GM21447 (cell line): Measurements from ENCODE around the gene ABCC10.
"Not testable (repeated sequence)": the region's sequence is repeated elsewhere in the genome, so short reads cannot be mapped to it uniquely, and the experiment has no call there.

ENCODE experiments used
- ATAC-seq: cut with Tn5 transposase; IDR thresholded peaks from one replicate; pipeline ENCODE4 v1.9.1; 2021; ENCODE audit not compliant: unreplicated experiment

ABCC10 gene, protein sequence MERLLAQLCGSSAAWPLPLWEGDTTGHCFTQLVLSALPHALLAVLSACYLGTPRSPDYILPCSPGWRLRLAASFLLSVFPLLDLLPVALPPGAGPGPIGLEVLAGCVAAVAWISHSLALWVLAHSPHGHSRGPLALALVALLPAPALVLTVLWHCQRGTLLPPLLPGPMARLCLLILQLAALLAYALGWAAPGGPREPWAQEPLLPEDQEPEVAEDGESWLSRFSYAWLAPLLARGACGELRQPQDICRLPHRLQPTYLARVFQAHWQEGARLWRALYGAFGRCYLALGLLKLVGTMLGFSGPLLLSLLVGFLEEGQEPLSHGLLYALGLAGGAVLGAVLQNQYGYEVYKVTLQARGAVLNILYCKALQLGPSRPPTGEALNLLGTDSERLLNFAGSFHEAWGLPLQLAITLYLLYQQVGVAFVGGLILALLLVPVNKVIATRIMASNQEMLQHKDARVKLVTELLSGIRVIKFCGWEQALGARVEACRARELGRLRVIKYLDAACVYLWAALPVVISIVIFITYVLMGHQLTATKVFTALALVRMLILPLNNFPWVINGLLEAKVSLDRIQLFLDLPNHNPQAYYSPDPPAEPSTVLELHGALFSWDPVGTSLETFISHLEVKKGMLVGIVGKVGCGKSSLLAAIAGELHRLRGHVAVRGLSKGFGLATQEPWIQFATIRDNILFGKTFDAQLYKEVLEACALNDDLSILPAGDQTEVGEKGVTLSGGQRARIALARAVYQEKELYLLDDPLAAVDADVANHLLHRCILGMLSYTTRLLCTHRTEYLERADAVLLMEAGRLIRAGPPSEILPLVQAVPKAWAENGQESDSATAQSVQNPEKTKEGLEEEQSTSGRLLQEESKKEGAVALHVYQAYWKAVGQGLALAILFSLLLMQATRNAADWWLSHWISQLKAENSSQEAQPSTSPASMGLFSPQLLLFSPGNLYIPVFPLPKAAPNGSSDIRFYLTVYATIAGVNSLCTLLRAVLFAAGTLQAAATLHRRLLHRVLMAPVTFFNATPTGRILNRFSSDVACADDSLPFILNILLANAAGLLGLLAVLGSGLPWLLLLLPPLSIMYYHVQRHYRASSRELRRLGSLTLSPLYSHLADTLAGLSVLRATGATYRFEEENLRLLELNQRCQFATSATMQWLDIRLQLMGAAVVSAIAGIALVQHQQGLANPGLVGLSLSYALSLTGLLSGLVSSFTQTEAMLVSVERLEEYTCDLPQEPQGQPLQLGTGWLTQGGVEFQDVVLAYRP (N-terminal part only)

GRCh38 chr6:43427406-43428111 lies at the start of gene ABCC10:
Gene ABCC10 (plus strand): TSS chr6:43427541. CDS start chr6:43427979, 438 bp downstream.
- peak; percentile 93 for ATAC-seq

DNA sequence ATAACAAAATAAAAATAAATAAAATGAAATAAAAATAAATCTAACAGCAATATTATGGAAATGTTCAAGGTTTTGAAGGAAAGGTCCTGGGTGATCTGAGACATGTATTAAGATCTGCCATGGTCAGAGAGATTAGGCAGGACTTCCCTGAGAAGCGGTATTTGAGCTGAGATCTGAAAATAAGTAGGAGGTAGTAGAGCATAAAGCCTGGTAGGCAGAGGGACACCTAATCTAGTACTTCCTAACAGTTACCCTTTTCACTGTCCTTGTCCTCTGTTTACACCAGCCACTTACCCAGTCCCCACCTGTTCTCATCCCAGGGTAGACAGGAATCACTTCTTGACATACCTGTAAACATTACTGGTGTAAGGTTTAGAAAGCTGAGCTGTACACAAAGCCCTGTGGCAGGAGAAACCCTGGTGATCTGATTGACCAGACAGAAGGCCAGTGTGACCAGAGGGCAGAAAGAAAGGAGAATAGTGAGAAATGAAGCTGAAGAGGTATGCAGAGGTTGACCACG lies 49.6 kb upstream of the ABCC10 start:
- ATAC-seq, result no peak

DNA sequence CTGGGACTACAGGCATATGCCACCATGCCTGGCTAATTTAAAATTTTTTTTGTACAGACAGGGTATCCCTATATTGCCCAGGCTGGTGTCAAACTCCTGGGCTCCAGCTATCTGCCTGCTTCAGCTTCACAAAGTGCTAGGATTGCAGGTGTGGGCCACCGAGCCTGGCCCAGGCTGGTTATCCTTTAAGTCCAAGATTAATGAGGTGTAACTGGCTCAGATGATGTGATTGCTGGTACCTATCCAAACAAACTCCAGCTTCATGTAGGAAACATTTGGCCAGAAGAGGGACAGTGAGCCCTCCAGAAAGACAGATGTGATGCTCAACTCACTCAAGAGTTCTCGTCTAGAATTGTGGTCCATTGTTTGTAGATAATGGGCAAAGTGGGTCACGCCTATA lies 48.7 kb upstream of the ABCC10 start:
- ATAC-seq, result no peak

DNA sequence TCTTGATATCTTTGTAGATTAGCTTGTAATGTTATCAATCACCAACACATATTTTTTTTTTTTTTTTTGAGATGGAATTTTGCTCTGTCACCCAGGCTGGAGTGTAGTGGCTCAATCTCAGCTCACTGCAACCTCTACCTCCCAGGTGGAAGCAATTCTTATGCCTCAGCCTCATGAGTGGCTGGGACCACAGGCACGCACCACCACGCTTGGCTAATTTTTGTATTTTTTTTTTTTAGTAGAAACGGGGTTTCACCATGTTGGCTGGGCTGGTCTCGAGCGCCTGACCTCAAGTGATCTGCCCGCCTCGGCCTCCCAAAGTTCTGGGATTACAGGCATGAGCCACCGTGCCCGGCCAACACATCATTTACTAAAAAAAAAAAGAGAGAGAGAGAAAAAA lies 46.5 kb upstream of the ABCC10 start:
- not testable (repeated sequence) for ATAC-seq

DNA sequence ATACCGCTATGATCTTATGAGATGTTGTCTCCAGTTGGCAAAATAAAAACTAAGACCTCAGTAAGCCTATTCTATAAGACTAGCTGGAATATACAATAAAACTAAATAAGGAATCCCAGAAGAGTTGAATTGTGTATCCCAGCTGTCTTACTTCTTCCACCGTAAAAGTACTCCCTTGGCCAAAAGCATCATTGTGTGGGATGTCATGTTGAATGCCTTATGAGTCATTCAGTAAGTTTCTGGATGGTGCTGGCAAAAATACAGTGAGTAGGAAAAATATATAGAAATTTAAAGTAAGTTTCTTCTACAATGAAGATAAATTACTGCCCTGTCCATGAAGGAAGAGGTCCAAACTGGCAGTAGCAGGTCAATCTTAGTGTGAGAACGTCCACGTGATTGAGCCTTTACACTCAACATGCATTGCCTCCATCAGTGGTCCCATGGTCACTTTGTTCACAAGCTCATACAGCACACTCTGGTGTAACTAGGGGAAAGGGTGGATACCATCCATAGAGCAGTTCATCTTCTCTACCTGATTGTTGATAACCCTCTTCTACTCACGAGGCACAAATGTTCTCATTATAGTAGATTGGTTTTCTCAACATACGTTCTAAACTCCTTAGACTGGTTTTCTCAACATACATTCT lies 44.2 kb upstream of the ABCC10 start:
- peak; percentile 24 for ATAC-seq

DNA sequence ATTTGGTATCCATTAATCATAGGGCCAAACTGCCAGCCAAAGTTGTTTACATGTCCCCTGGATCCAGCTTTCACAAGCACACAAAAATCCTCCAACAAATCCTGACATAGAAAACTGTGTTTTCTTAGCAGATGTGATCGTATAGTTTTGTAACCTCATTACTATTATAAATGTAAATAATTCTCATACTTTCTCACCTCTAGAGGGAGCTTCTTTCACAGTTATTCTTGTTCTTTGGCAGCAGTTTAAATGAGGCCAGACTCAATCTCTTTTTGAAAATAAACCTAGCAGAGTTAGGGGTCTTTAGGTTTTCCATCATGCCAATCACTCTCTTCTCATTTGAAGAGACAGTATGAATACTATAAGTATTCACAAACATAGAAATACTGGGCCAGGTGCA lies 40.8 kb upstream of the ABCC10 start:
- ATAC-seq, result no peak

DNA sequence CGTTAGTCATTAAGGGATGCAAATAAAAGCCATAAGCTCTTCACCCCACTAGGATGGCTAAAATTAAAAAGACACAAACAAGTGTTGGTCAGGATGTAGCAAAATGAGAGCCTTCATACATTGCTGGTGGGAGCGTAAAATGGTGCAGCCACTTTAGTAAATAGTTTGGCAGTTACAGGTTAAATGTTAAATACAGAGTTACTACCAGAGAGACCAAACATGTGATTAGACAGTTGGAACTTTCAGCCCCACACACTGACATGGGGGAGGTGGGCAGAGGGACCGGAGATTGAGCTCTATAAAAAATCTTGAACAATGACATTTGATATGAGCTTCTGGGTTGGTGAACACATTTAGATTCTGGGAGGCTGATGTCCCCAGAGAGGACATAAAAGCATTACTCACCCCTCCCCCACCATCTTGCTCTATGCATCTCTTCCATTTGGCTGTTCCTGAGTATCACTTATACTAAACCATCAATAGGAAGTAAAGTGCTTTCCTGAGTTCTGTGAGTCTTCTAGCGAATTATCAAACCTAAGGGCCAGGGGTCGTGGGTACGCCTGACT lies 37.5 kb upstream of the ABCC10 start:
- ATAC-seq, result no peak

DNA sequence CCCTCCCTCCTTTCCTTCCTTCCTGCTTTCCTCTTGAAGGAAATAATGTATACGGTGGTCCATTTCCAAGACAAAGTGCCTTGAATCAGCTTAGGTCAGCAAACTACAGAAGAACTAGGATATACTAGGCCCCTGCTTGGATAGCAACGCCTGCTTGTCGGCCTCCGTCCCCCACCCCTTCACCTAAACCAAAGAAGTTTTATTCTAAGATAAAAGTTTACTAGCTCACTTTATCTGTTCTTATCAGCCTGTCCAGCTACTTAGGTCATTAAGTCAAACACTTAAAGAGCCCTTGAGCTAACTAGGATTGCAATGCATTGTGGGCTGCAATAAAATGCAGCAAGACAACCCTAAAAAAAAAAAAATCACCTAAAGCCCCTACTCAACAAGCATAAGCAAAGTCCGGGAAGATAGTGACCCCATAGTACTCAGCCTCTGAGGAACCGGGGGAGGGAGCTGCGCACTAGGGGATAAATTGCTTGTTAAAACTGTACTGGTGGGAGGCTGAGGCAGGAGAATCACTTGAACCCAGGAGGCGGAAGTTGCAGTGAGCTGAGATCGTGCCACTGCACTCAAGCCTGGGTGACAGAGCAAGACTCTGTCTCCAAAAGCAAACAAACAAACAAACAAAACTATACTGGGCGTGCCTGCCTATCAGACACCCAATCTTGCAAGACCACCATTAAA lies 36.4 kb upstream of the ABCC10 start:
- not testable (repeated sequence) for ATAC-seq

- no peak for ATAC-seq
These were observed 35.8 kb upstream of the ABCC10 start for GRCh38 chr6:43391440-43392031.

DNA sequence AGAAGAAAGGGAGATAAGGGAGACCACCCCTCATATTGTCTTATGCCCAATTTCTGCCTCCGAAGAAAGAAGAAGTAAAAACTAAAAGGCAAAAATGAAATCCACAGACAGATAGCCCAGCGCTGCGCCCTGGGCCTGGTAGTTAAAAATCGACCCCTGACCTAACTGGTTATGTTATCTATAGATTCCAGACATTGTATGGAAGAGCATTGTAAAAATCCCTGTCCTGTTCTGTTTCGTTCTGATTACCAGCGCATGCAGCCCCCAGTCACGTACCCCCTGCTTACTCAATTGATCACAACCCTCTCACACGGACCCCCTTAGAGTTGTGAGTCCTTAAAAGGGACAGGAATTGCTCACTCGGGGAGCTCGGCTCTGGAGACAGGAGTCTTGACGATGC lies 34.2 kb upstream of the ABCC10 start:
- not testable (repeated sequence) for ATAC-seq

DNA sequence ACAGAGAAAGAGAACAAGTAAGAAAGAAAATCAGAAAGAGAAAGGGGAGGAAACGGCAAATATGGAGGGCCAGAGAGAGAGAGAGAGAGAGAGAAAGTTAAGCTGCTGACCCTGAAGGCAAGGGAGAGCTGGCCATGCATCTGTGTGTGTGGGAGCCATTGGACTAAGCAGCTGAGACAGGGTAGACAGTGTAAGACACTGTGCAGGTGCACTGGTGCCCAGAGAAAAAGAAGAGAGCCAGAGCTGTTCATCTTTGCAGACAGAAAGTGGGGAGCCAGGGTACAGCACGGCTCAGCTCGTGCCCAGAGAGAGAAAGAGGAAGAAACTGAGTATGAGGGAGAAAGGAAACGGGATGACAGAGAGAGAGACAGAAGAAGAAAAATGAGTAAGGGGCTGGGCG lies 33.7 kb upstream of the ABCC10 start:
- no peak for ATAC-seq

GRCh38 chr6:43394982-43395381 lies 32.4 kb upstream of the ABCC10 start:
- ATAC-seq, result no peak

- no peak for ATAC-seq
These were observed 31.6 kb upstream of the ABCC10 start for GRCh38 chr6:43395776-43396175.

- ATAC-seq, result no peak
These were observed 30.8 kb upstream of the ABCC10 start for GRCh38 chr6:43396408-43397149.

DNA sequence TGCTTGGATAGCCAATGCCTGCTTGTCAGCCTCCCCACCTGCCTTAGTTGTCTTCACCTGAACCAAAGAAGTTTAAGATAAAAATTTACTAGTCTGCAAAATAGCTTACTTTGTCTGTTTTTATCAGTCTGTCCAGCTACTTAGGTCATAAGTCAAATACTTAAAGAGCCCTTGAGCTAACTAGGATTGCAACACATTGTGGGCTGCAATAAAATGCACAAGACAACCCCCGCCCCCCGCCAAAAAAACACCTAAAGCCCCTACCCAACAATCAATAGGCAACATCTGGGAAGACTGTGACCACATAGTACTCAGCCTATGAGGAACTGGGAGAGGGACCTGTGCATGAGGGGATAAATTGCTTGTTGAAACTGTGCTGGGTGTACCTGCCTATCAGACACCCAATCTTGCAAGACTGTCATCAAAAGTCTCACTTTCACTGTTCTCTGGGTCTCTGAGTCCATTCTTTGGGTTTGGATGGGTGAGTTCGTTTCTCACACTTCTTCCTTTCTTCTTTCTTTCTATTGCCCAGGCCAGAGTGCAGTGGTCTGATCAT lies 27.3 kb upstream of the ABCC10 start:
- no peak for ATAC-seq

DNA sequence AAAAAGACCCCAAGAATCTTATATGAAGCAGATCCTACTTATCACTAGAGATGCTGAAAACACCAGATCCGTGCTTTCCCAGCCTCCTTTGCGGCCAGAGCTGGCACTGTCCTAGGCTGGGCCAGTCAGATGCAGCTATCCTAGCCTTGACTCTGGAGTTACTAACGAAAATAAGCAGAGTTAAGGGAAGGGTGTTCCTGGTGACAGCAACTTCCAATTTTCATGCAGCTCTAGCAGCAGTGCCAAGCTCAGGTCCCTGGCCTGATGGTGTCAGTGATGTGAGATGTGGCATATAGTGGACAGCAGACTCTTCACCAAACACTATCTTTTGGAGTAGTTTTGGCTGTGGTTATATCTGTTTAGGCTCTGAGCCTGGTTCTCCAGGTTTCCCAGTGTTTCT lies 25.6 kb upstream of the ABCC10 start:
- no peak for ATAC-seq

DNA sequence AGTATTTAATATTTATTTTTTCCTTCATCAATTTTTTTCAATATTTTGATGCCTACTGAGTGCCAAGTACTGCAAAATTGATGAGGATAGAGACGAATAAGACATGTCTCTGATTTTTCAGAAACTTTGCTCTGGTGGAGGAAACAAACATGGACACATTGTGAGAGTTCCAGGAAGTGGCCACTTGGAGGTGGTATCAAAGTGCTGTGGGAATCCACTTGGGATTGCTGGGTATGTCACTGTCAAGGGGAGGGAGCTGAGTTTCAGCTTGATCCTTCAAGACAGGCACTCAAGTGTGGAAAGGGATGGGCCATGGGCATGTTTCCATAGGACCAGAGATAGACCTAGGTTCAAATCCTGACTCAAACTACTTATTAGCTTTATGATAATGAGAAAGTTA lies 24.5 kb upstream of the ABCC10 start:
- ATAC-seq, result no peak

DNA sequence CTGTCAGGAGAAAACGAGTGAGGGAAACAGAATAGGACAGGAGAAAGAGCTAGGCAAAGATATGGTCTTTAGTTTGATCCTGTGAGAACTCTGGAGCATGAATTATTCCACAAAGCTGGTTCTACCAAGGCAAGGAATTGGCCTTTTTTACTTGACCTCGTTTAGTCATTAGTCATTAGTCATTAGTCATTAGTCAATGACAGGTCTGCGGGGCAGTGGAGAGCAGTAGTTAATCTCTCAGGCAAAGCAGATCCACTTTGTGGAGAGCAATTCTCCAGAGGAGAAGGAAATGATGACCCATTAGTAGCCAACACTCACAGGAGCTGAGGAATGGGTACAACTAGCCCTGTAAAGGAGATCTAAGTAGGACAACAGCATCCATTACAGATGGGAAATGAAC lies 22.0 kb upstream of the ABCC10 start:
- ATAC-seq, result no peak
